ENCODE results near the gene PLCL2.
"Not testable (repeated sequence)": the region's sequence is repeated elsewhere in the genome, so short reads cannot be mapped to it uniquely, and the experiment has no call there.

PLCL2 gene

DNA sequence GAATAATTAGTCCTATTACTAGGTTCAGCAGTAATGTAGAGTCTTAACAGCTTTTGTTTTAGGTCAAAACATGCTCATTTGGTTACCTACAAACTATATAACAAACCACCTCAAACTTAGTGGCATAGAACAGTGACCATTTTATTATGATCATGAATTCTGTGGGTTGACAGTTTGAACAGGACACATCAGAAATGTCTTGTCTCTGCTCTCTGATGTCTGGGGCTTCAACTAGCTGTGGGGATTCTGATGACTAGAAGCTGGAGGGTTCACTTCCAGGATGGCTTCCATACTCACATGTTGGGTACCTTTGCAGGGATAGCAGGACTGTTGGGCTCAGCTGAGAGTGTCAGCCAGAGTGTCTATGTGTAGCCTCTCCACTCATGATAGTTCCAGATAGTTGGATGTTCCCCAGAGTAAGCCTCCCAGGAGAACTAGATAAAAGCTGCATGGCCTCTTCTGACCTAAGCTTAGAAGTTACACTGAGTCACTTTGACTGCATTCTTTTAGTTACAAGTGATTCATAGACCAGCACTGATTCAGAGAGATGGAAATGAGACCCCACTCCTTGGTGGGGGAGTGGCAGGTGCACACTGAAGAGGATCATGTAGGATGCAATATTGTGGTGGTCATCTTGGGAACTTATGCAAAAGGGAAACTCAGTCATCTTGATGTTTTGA lies 32.6 kb downstream of the PLCL2 start:
- peak; percentile 68 for DNase-seq (ENCODE audit: low read depth)

DNA sequence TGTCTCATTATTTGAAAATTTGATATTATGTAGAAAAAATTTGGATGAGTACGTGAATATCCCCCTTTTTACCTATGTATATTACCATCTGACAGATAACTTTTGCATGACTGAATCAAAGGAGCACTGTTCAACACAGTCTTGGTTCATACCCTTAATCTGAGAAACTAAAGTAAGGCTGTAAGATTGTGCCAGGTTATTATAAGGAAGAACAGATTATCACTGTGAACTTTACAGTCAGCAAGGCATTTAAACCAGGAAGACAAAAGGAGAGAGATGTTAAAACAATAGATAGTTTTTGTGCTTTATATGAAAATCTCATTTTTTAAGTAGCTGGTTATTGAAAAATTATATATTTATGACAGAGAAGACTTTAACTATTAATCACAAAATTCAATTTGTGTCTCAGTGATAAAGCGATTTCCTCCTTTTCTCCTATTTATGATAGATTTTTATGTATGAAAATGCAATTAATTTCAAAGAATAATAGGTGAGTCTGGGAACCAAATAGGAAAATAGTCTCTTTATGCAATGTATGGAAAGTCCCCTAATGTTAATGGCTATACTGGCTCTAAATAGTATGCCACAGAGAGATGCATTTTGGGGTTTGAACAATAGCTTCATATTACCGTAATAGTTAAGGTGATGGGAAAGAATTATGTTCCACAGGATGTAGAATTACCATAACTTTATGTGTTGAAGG lies 33.4 kb downstream of the PLCL2 start:
- DNase-seq (ENCODE audit: low read depth): no peak

DNA sequence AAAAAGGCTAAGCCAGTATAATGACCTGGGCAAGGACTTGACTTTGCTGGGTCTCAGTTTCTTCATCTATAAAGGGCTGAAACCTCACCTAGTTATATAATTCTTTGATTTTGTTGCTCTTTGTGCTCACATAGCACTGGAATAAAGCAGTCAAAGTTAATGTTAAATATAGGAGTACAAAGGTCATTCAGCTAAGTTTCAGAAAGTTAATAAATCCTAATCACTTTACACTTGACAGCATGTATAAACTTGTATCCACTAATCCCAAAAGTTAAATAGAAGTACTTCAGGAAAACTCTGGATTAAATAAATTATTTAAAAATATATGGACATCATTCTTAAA lies 33.9 kb downstream of the PLCL2 start:
- DNase-seq (ENCODE audit: low read depth): no peak

DNA sequence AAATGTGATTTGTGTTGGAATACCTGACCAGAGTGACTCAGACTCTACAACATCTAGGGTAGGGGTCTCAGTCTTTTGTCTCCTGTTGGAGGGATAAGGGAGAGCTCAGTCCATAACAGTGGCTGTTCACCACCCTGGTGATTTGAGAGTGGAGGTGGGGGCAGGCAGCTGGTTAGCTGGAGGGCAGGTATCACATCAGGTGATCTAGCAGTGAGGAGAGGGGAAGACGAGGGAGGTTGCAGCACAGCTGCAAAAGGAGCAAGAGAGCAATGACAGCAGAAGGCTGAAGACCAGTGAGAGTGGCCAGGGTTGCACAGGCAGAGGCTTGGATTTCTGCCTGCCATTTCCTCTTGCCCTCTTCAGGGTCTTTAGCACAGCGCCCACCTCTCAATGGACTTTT lies 38.4 kb downstream of the PLCL2 start:
- no peak for DNase-seq (ENCODE audit: low read depth)

DNA sequence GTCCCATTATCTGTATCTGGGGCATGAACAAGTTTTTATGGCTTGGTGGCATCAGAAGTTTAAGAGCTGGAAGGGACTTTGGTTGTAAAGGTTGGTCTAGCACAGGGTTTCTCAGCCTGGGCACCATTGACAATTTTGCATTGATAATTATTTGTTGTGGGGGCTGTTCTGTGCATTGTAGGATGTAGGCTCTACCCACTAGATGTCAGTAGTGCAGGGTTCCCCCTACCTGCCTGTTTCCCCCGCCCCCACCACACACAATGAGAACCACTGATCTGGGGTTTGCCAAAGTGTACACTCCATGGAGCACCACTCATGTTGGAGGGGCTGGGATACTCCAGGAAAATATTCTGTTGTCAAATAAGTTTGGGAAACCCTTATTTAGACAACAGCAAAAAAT lies 42.7 kb downstream of the PLCL2 start:
- no peak for DNase-seq (ENCODE audit: low read depth)

DNA sequence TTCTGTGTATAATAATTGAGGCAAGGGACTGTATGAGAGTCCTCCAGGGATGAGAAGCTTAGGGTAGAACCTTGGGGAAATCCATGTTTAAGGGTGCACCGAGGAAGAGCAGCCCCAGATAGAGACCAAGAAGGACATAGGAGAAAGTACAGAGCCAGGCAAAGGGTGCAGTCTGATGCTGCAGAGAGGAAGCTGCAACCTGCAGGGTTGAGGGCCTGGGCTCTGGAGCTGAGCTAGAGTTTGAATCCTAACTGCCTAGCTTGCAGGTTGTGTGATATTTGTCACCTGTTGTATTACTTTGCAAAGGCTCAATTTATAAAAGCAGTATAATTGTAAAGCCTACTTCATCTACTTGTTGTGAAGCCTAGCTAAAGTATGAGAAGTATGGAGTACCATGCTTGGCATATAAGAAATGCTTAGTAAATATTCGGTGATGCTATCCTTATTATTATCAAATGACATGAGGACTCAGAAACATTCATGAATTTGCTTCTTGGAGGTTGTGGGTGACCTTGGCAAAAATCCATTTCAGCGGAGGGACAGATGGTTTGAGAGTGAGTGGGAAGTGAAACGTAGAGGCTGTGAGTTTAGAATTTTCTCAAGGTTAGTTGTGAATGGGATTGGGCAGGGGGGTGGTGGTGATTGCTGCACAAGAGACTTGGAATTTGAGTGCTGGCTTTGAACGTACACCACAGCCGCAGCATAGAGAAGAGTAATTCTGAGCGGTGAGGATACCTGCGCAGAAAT lies 43.8 kb downstream of the PLCL2 start:
- no peak for DNase-seq (ENCODE audit: low read depth)

DNA sequence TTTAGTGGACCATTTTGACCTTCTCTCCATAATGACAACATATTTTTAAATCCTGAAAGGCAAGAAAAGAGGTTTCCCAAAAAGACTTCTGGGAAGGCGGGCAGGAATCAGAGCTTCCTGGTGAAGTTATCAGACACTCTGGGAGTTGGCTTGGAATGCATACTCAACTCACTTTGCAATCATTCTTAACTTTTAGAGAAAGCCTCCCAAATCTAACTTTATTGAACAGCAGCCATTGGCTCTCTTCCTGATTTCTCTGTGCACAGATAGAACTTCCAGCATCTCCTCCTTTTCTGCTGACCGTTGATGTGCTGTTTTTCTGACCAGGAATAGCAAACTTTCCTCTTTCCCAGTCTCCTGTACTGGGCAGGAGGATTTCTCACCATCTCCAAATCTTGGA lies 44.6 kb downstream of the PLCL2 start:
- DNase-seq (ENCODE audit: low read depth): no peak

DNA sequence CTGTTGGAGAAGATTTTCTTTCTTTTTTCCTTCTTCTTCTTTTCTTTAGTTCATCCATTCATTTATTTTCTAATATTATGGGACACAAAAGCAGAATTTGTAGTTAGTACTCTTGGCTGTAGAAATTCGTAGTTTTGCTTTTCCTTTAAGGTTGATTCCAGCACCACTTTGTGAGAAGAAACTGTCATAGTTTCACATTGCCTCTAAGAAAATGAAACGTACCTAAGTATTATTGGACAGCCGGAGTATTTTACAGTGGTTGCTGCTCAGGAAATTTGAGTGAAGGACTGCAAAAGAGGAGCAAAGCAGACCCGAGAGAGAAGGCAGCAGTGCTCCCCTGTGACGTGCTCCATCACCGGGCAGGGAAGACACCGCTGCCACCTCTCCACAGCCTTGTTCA lies 48.1 kb downstream of the PLCL2 start:
- DNase-seq (ENCODE audit: low read depth): no peak

DNA sequence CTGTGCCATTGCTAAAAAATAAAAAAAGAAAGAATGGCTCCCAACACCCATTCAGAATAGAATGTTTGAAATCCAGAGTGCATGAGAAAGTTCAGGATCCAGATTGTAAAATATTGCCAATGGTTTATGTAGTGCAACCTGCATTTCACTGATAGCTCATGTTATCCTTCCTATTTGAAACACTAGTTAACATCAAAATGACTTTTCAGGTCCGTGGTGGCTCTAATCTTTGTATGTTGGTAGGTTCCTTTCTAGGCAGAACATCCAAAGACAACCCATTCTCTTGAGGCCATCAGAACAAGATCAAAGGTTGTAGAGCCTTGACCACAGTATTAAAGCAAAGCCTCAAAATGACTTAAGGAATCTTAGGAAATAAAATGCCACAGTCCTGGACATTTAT lies 51.0 kb downstream of the PLCL2 start:
- DNase-seq (ENCODE audit: low read depth): no peak

DNA sequence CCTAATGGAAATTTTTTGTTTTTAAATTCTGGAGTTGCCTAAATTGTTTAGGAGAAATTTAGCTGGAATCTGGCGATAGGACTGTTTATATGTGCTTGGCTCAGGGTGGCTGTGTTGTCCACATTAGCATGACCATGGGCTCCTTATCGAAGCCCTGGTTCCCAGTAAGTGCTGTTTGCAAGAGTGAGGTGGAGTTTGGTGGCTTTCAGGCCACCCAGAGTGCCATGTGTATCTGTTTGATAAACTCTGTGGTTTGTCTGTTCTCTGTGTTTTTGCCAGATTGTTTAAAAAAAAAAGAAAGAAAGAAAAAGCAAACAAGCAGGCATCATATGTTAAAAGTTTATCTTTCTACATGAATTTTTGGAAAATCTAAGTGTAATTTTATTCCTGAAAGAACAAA lies 51.5 kb downstream of the PLCL2 start:
- DNase-seq (ENCODE audit: low read depth): no peak

DNA sequence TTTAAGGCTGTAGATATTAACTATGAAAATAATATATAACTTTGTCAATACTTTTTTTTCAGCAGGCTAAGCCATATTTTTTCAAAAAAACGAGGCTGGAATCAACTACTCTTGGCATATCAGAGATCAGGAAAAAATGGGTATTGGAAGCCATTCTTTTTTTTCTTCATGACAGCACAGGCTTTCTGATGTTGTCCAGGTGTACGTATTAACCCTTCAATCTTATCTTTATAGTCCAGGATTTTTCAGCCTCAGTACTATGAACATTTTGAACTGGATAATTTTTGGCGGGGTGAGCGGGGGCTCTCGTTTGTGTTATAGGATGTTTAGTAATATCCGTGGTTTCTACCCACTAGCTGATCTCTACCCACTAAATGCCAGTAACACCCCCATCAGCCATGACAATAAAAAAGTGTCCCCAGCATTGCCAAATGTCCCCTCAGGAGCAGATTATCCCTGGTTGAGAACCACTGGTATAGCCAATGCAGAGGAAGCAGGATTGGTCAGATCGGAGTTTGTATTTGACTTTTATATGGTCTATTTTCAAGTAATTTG lies 52.0 kb downstream of the PLCL2 start:
- no peak for DNase-seq (ENCODE audit: low read depth)

DNA sequence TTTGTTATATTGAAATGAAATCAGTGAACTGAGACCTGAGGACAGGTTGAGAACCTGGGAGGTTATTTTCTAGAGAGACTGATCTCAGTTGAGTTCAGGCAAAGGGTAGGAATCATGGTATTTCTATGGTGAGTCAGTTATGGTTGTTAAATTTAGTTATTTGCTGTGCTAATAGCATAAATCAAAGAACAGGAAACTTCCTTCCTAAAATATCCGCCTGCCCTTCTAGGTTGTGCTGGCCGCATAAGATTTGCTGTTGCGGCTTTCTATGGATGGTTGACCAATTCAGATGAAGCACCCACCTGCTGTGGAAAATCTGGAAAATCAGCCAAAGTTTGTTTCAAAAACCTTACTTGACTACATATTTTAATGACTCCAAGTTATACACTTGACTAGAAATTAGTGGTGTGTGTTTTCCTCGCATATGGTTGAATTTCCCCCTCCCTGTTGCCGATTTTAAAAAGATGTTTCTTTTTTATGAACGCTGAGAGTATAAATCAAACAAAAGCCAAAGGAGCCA lies 52.6 kb downstream of the PLCL2 start:
- DNase-seq (ENCODE audit: low read depth): no peak

DNA sequence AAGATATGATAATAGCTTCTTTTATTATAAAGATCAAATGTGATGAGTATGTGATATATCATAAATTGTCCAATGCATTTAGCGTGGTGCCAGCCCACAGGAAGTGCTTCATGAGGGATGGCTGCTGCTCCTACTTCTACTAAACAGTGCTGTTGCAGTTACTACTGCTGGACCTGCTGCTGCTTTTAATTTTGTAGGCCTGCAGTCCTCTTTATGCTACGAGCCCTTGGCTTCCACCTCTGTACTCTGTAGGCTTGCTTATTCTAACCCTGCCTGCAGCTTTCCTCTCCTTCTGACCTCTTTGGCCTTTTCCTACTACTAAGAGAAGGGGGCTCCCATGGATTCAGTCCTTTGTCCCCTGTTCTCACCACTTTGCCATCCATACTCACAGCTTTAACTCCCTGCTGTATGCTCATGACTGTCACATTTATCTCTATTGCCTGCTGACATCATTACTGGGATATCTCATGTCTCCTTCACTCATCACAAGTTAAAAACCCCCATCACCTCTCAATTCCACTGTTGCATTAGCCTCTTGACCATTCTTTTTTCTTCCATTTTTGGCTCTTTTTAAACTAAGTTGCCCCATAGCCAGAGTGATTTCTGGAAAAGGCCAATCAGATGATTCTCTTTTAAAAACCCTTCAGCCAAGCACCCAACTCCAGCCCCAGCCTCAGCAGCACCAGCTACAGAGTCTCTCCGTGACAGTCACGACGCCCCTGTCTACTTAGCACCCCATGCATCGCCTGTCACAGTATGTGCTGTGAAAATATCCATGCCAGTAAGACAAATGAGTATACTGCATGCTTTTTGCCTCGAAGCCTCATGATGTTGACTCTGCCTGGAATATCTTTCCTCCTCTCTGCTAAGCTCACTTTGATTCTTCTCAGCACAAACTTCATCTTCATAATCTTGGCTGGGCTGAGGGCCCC lies 56.3 kb downstream of the PLCL2 start:
- no peak for DNase-seq (ENCODE audit: low read depth)

DNA sequence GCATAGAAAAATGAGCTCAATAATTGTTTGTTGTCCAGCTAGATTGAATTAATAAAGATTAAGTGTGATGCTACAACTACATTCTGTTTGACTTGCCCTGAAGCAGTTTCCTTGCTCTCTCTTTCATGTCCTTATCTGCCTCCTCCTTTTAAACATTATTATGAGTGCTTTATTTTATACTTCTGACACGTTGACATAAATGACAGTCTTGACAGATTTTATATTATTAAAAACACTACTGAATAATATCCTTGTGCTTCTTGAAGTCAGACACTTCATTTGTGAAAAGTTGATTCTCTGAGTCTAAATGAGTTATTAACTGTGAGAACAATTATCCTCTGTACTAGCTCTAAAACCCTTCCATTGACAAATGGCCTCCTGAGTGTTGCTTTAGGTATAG lies 58.2 kb downstream of the PLCL2 start:
- no peak for DNase-seq (ENCODE audit: low read depth)

DNA sequence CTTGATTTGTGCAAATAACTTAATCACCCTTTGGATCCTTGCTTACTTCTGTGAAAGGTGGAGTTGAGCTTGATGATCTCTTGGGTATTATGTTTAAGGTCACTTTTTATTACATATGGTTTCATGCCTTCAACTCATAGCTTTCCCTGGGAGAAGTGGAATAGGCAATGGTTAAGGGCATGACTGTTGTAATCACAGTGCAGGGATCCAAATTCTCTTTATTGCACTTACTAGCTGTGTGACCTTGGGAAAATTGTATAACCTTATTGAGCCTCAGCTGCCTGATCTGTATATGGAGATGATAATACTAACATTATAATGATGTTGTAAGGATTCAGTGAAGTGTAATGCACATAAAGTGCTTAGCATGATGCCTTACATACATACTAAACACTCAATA lies 59.1 kb downstream of the PLCL2 start:
- DNase-seq (ENCODE audit: low read depth): no peak

DNA sequence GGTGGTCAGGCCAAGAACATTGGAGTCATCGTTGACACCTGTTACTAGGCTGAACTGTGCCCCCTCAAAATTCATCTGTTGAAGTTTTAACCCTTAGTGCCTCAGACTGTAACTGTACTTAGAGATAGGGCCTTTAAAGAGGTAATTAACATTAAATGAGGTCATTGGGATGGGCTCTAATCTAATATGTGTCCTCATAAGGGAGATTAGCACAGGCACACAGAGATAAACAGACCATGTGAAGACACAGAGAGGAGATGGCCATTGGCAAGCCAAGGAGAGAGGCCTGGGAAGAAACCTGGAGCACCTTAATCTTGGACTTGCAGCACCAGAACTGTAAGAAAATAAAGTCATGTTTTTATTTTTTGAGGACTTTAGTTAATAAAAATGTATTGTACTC lies 59.6 kb downstream of the PLCL2 start:
- no peak for DNase-seq (ENCODE audit: low read depth)

DNA sequence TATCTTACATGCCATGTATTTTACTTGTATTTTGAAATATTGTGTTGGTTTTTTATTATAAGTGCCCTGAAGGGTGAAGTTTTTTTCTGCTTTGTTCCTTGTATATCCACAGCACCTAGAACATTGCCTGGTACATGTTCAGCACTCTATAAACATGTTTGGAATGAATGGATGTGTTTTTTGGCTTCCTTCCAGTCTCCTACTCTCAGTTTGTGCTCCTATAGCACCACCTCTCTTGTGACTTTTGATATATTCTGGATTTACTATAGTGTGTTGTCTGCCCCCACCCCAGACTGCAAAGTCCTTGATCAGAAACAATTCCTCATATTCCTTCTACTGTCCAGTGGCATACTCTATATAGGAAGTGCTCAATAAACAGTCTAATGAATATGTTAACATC lies 60.6 kb downstream of the PLCL2 start:
- DNase-seq (ENCODE audit: low read depth): peak; percentile 55

DNA sequence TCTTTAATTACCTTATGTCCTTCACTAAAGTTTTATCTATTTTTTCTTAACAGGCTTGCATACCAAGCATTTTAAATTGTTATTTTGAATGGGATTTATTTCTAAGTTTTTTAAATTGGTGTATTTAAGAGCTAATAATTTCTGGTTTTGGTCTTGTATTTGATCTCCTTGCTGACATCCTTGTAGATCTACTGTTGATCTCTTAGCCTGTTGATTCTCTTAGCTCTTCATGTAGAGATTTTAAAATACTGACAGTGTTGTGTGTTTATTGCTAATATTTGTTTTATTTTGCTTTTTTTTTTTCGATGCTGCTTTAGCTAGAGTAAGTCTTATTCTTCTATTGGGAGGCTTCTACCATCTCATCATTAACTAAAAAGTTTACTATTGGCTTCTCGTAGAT lies 65.5 kb downstream of the PLCL2 start:
- no peak for DNase-seq (ENCODE audit: low read depth)

DNA sequence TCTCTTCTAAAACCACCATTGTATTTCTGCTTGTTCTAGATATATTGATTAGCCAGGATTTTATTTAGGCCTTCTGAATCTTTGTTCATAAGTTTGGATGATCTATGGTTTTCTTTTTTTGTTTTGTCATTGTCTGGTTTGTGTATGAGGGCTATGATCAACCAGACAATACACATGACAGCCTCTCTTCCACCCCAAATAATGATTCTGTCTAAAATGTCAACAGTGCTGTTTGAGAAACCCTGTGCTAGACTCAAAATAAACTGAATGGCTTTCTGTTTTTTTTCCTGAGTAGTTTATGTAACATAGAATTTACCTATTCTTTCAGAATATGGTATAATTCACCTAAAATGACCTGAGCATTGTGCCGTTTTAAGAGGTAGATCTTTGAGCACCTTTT lies 66.1 kb downstream of the PLCL2 start:
- DNase-seq (ENCODE audit: low read depth): no peak

DNA sequence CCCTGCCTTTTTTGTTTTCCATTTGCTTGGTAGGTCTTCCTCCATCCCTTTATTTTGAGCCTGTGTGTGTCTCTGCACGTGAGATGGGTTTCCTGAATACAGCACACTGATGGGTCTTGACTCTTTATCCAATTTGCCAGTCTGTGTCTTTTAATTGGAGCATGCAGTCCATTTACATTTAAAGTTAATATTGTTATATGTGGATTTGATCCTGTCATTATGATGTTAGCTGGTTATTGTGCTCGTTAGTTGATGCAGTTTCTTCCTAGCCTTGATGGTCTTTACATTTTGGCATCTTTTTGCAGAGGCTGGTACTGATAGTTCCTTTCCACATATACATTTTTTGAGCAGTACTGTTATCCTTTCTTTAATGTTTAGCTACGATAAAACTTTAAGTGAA lies 73.1 kb downstream of the PLCL2 start:
- DNase-seq (ENCODE audit: low read depth): not testable (repeated sequence)

DNA sequence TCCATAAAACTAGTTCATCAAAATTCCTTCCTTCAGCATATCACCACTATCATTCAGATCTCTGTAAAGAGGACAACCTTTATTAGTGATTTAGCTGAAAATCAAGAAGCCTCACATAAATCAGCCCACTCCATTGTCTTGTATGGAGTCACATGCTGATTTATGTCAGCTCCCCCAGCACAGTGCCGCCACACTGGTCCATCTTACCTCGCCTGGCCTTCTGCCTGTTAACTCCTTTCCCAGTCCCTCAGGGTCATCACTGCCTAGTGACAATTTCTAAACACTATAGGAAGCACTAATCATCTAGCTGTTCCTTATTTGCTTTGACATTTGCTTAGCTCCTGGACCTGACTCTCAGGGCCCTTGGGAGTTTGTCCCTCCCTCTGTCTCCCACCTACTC lies 75.4 kb downstream of the PLCL2 start:
- DNase-seq (ENCODE audit: low read depth): no peak

Measured in HS-27A (cell line).